CD4-positive, alpha-beta T cell (primary cell): ENCODE results near the gene FAM50A. TPM values are rescaled to one million over a fixed set of nuclear protein-coding genes. Genes with fewer than 3 reads are reported as not detected.
A peak's percentile ranks its signal among the peaks of the same experiment; 100 is the strongest.

Experiments used
- ATAC-seq: fragments of 200-7000 bp; cut with Tn5 transposase; one replicate; pipeline ENCODE4 v1.10.0; 2022; ENCODE audit warnings: mild to moderate bottlenecking; ENCODE audit not compliant: poor library complexity
- CTCF ChIA-PET: fragments of 350-600 bp; sonication (Branson Sonifier 250); formaldehyde crosslinking; loops from one replicate; lab custom pipeline; 2021; ENCODE audit warnings: antibody characterized with exemption, inconsistent platforms; lab: Charles Lee
- POLR2A ChIA-PET: fragments of 350-600 bp; sonication (Branson Sonifier 250); formaldehyde crosslinking; loops from one replicate; lab custom pipeline; 2021; ENCODE audit warnings: antibody characterized with exemption, inconsistent platforms; lab: Charles Lee
- DNase-seq, 14 experiments: peaks; one replicate each; pipeline ENCODE4 v3.0.0-alpha.2; 2013 to 2020; ENCODE audit warnings: mixed read lengths in 2 of 14
- H3K27ac ChIP-seq, 2 donors: one replicate each; pipeline versions ENCODE4 v1.5.1 to v1.7.0; 2013; ENCODE audit warnings: low read length in 2 of 2, low read depth in 1 of 2, mild to moderate bottlenecking in 1 of 2
- H3K27me3 ChIP-seq, 2 experiments: 1 replicate in 1 of 2; 2 replicates in 1 of 2; pipeline versions ENCODE4 v1.6.1 to v1.7.0; 2013; ENCODE audit warnings: low read length in 2 of 2, control low read depth in 1 of 2, mild to moderate bottlenecking in 1 of 2, moderate library complexity in 1 of 2; ENCODE audit not compliant: insufficient read depth in 2 of 2, control insufficient read depth in 1 of 2
- H3K36me3 ChIP-seq: one replicate; pipeline ENCODE4 v1.6.1; 2013; ENCODE audit warnings: low read length, control low read depth; ENCODE audit not compliant: insufficient read depth
- H3K4me1 ChIP-seq: one replicate; pipeline ENCODE4 v1.6.1; 2013; ENCODE audit warnings: low read length, control low read depth; ENCODE audit not compliant: insufficient read depth
- H3K4me3 ChIP-seq: one replicate; pipeline ENCODE4 v1.5.1; 2013; ENCODE audit warnings: mild to moderate bottlenecking, low read length, moderate library complexity
- H3K9me3 ChIP-seq, 2 experiments: 1 replicate in 1 of 2; 2 replicates in 1 of 2; pipeline versions ENCODE4 v1.6.1 to v1.7.0; 2013; ENCODE audit warnings: low read length in 2 of 2, mild to moderate bottlenecking in 2 of 2, control low read depth in 1 of 2, moderate library complexity in 1 of 2; ENCODE audit not compliant: control insufficient read depth in 1 of 2, insufficient read depth in 1 of 2
- H3K27ac Mint-ChIP-seq: one replicate; pipeline ENCODE4 v1.8.0; 2020; ENCODE audit warnings: mixed read lengths
- H3K27me3 Mint-ChIP-seq: one replicate; pipeline ENCODE4 v1.8.0; 2021; ENCODE audit warnings: mixed read lengths
- H3K36me3 Mint-ChIP-seq: one replicate; pipeline ENCODE4 v1.8.0; 2021; ENCODE audit warnings: low read depth, mixed read lengths
- H3K4me1 Mint-ChIP-seq: one replicate; pipeline ENCODE4 v1.8.0; 2021; ENCODE audit warnings: low read depth, mixed read lengths
- H3K4me3 Mint-ChIP-seq: one replicate; pipeline ENCODE4 v1.8.0; 2020; ENCODE audit warnings: mild to moderate bottlenecking, mixed read lengths
- H3K9me3 Mint-ChIP-seq: one replicate; pipeline ENCODE4 v1.8.0; 2020; ENCODE audit warnings: mixed read lengths
- intact Hi-C, 2 experiments: fragments of 100-400 bp; cut with DNase I in 1 of 2; cut with micrococcal nuclease in 1 of 2; formaldehyde crosslinking; loops; one replicate each; pipeline versions ENCODE4 v1.15.1 to v1.9.0; 2023 to 2025; cut with DNase I, micrococcal nuclease
- total RNA-seq, 174 experiments: library from RNA in 2 of 174; stranded (reverse) in 2 of 174; gene quantifications; one replicate each; pipeline ENCODE4 v1.2.3 and lab custom pipeline; 2021 to 2026
- TF ChIP-seq, protein P1 (sequence below): fragments of 200-600 bp; IDR thresholded peaks from one replicate; pipeline ENCODE4 v1.8.0; 2022; ENCODE audit warnings: antibody characterized with exemption, mild to moderate bottlenecking

Gene FAM50A
- total RNA-seq, 2 experiments from 2014 or later, result 42.3 to 49.4 TPM

GRCh38 chrX:154428176-154429171 is 15.5 kb upstream of the FAM50A start, which contains the start of gene ATP6AP1:
ATP6AP1 (plus strand) TSS chrX:154428677; CDS start chrX:154428693, 16 bp downstream.
- peaks cover 15% of the 10 kb centered on the region for H3K36me3 Mint-ChIP-seq
- peaks cover 19% of the 10 kb centered on the region for H3K36me3 ChIP-seq
- H3K4me1 Mint-ChIP-seq, result peaks cover 30% of the 10 kb centered on the region
- no peaks in the 10 kb centered on the region for H3K27me3 ChIP-seq
- H3K27ac ChIP-seq, result peak within 1 kb of the TSS; percentile 58 to 70
- H3K4me3 Mint-ChIP-seq, result peak within 1 kb of the TSS; percentile 90
- TF ChIP-seq, protein P1, sequence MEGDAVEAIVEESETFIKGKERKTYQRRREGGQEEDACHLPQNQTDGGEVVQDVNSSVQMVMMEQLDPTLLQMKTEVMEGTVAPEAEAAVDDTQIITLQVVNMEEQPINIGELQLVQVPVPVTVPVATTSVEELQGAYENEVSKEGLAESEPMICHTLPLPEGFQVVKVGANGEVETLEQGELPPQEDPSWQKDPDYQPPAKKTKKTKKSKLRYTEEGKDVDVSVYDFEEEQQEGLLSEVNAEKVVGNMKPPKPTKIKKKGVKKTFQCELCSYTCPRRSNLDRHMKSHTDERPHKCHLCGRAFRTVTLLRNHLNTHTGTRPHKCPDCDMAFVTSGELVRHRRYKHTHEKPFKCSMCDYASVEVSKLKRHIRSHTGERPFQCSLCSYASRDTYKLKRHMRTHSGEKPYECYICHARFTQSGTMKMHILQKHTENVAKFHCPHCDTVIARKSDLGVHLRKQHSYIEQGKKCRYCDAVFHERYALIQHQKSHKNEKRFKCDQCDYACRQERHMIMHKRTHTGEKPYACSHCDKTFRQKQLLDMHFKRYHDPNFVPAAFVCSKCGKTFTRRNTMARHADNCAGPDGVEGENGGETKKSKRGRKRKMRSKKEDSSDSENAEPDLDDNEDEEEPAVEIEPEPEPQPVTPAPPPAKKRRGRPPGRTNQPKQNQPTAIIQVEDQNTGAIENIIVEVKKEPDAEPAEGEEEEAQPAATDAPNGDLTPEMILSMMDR, result no peak
- H3K27me3 Mint-ChIP-seq, result no peaks in the 10 kb centered on the region
- H3K9me3 ChIP-seq, result no peaks in the 10 kb centered on the region
- no peaks in the 10 kb centered on the region for H3K9me3 Mint-ChIP-seq
- ChIA-PET POLR2A (interaction anchor here (0.7 to 2.4 kb wide), 11 partner anchors 13 to 500 kb away, joined by 3 to 16 read pairs (median 6); partner anchors contain the start of genes FAM50A, RPL10, SLC10A3 and TAFAZZIN), CTCF (interaction anchor here (0.8 to 2.1 kb wide), 3 partner anchors 29 to 99 kb away, joined by 3 to 7 read pairs (median 3); partner anchors contain the start of gene FLNA)
- intact Hi-C loops, result loop anchor here in 1 of 2 experiments (1.0 kb wide), 1 partner anchor 16 kb away; no protein-coding TSS in a partner anchor
- H3K27ac Mint-ChIP-seq, result peak within 1 kb of the TSS; percentile 80
- DNase-seq (peak; percentile 77 to 94 (median 84)), ATAC-seq (peak; percentile 96)
- peaks cover 29% of the 10 kb centered on the region for H3K4me1 ChIP-seq
- peak within 1 kb of the TSS; percentile 68 for H3K4me3 ChIP-seq

- ATAC-seq, result no peak
- Histone ChIP-seq H3K27ac (no peak overlapping the region), H3K36me3 (peaks cover 29% of the 10 kb centered on the region), H3K9me3 (no peaks in the 10 kb centered on the region), H3K27me3 (no peaks in the 10 kb centered on the region), H3K4me1 (peaks cover 29% of the 10 kb centered on the region), H3K4me3 (peak overlapping the region; percentile 68)
- TF ChIP-seq, protein P1, result no peak
- no peak for DNase-seq
- Mint-ChIP-seq H3K27ac (peak overlapping the region; percentile 80), H3K4me1 (peaks cover 30% of the 10 kb centered on the region), H3K27me3 (no peaks in the 10 kb centered on the region), H3K36me3 (peaks cover 17% of the 10 kb centered on the region), H3K4me3 (peak overlapping the region; percentile 90), H3K9me3 (no peaks in the 10 kb centered on the region)
- ChIA-PET CTCF (interaction anchor here (2.1 kb wide), 1 partner anchor 56 kb away, joined by 7 read pairs; the partner anchor contains the start of gene FLNA), POLR2A (interaction anchor here (1.2 to 1.9 kb wide), 5 partner anchors 12 to 56 kb away, joined by 3 to 12 read pairs (median 7); partner anchors contain the start of genes FAM50A, RPL10 and UBL4A)
- intact Hi-C loops, result loop anchor here in 1 of 2 experiments (10.0 kb wide), 1 partner anchor 55 kb away; the partner anchor contains the start of gene UBL4A
Observed at GRCh38 chrX:154429711-154430110, 14.2 kb upstream of the FAM50A start.

- H3K27ac ChIP-seq, result no peak overlapping the region
Observed at GRCh38 chrX:154430479-154430878, 13.5 kb upstream of the FAM50A start.

More at GRCh38 chrX:154430479-154430878, 13.5 kb upstream of the FAM50A start:
- intact Hi-C loops, result loop anchor here in 1 of 2 experiments (10.0 kb wide), 1 partner anchor 54 kb away; the partner anchor contains the start of gene UBL4A
- ATAC-seq (no peak), DNase-seq (no peak)
- H3K36me3 Mint-ChIP-seq, result peaks cover 23% of the 10 kb centered on the region
- no peaks in the 10 kb centered on the region for H3K9me3 Mint-ChIP-seq
- Histone ChIP-seq H3K4me1 (peaks cover 29% of the 10 kb centered on the region), H3K27me3 (no peaks in the 10 kb centered on the region), H3K9me3 (no peaks in the 10 kb centered on the region), H3K4me3 (no peak overlapping the region), H3K36me3 (peaks cover 32% of the 10 kb centered on the region)
- H3K27ac Mint-ChIP-seq, result peak overlapping the region; percentile 80
- H3K27me3 Mint-ChIP-seq, result no peaks in the 10 kb centered on the region
- POLR2A ChIA-PET, result no interaction called here
- H3K4me3 Mint-ChIP-seq, result peak overlapping the region; percentile 27
- H3K4me1 Mint-ChIP-seq, result peaks cover 30% of the 10 kb centered on the region
- CTCF ChIA-PET, result no interaction called here
- TF ChIP-seq, protein P1, result no peak
